ENCODE measurements around the gene RNLS. TPM values are rescaled to one million over a fixed set of nuclear protein-coding genes. Genes with fewer than 3 reads are reported as not detected.
"Not testable (repeated sequence)": the region's sequence is repeated elsewhere in the genome, so short reads cannot be mapped to it uniquely, and the experiment has no call there.

The RNLS gene
- total RNA-seq, 1 donor from 2014 or later = 12.1 TPM

GRCh38 chr10:88314362-88314761 is 268.8 kb downstream of the RNLS start:
- H3K27me3 ChIP-seq = no peaks in the 10 kb centered on the region
- H3K36me3 ChIP-seq = no peaks in the 10 kb centered on the region
- H3K4me1 ChIP-seq = no peaks in the 10 kb centered on the region
- no peak for DNase-seq (ENCODE audit: low spot score in 2 of 2)
- no peak overlapping the region for H3K27ac ChIP-seq
- peaks cover 5 to 8% of the 10 kb centered on the region in 2 donors for H3K9me3 ChIP-seq
- intact Hi-C loops (cut with DNase I) = no loop called here
- no peak overlapping the region for H3K4me3 ChIP-seq
- no peak for TF ChIP-seq CTCF (IDR thresholded peaks at IDR 0.05)

GRCh38 chr10:88313878-88314277 is 269.2 kb downstream of the RNLS start:
- intact Hi-C loops (cut with DNase I) = no loop called here
- no peak overlapping the region for H3K27ac ChIP-seq
- peaks cover 2 to 3% of the 10 kb centered on the region in 2 donors for H3K9me3 ChIP-seq
- DNase-seq (ENCODE audit: low spot score in 2 of 2) = no peak
- no peak for TF ChIP-seq CTCF (IDR thresholded peaks at IDR 0.05)
- no peaks in the 10 kb centered on the region for H3K27me3 ChIP-seq
- no peak overlapping the region for H3K4me3 ChIP-seq
- no peaks in the 10 kb centered on the region for H3K4me1 ChIP-seq
- no peaks in the 10 kb centered on the region for H3K36me3 ChIP-seq

- no peak for TF ChIP-seq CTCF (IDR thresholded peaks at IDR 0.05)
- DNase-seq (ENCODE audit: low spot score in 2 of 2) = no peak
- Histone ChIP-seq H3K4me1 (no peaks in the 10 kb centered on the region), H3K27me3 (no peaks in the 10 kb centered on the region), H3K27ac (no peak overlapping the region), H3K36me3 (no peaks in the 10 kb centered on the region), H3K4me3 (no peak overlapping the region), H3K9me3 (no peaks in the 10 kb centered on the region)
- intact Hi-C loops (cut with DNase I) = no loop called here
Observed at GRCh38 chr10:88312855-88313254, 270.3 kb downstream of the RNLS start.

GRCh38 chr10:88311264-88311663 is 271.9 kb downstream of the RNLS start:
- Histone ChIP-seq H3K4me1 (no peaks in the 10 kb centered on the region), H3K27ac (no peak overlapping the region), H3K9me3 (no peaks in the 10 kb centered on the region), H3K4me3 (no peak overlapping the region), H3K36me3 (no peaks in the 10 kb centered on the region), H3K27me3 (no peaks in the 10 kb centered on the region)
- intact Hi-C loops (cut with DNase I) = no loop called here
- DNase-seq (ENCODE audit: low spot score in 2 of 2) = no peak
- no peak for TF ChIP-seq CTCF (IDR thresholded peaks at IDR 0.05)

GRCh38 chr10:88309365-88309764 is 273.8 kb downstream of the RNLS start:
- Histone ChIP-seq H3K4me1 (no peaks in the 10 kb centered on the region), H3K27ac (no peak overlapping the region), H3K36me3 (no peaks in the 10 kb centered on the region), H3K27me3 (no peaks in the 10 kb centered on the region), H3K9me3 (no peaks in the 10 kb centered on the region), H3K4me3 (no peak overlapping the region)
- intact Hi-C loops (cut with DNase I) = no loop called here
- no peak for DNase-seq (ENCODE audit: low spot score in 2 of 2)
- TF ChIP-seq CTCF (IDR thresholded peaks at IDR 0.05) = no peak

GRCh38 chr10:88308361-88308760 is 274.8 kb downstream of the RNLS start:
- DNase-seq (ENCODE audit: low spot score in 2 of 2); H3K36me3 ChIP-seq; H3K4me3 ChIP-seq; H3K27me3 ChIP-seq; H3K4me1 ChIP-seq; intact Hi-C loops (cut with DNase I); H3K9me3 ChIP-seq; H3K27ac ChIP-seq: not testable (repeated sequence)

All from ascending aorta (tissue), 2 donors.